Measurements from ENCODE around the gene KLHDC1. TPM values are rescaled to one million over a fixed set of nuclear protein-coding genes. Genes with fewer than 3 reads are reported as not detected.
"Not testable (repeated sequence)": the region's sequence is repeated elsewhere in the genome, so short reads cannot be mapped to it uniquely, and the experiment has no call there.

Gene KLHDC1
- total RNA-seq = 14.9 TPM

GRCh38 chr14:49692811-49693734 is at the start of gene KLHDC1:
Gene KLHDC1 (plus strand): TSS chr14:49693120. CDS start chr14:49693195, 75 bp downstream.
- peak within 1 kb of the TSS; percentile 71 for H3K4me3 ChIP-seq (ENCODE audit: low read length)
- peaks cover 15% of the 10 kb centered on the region for H3K4me1 ChIP-seq (ENCODE audit: insufficient read depth, low read length)
- H3K27me3 ChIP-seq (ENCODE audit: insufficient read depth, low read length) = no peaks in the 10 kb centered on the region
- H3K9me3 ChIP-seq (ENCODE audit: low read depth, low read length) = no peaks in the 10 kb centered on the region

GRCh38 chr14:49653508-49653907 is 39.4 kb upstream of the KLHDC1 start:
- Histone ChIP-seq H3K9me3 (ENCODE audit: low read depth, low read length) (no peaks in the 10 kb centered on the region), H3K4me1 (ENCODE audit: insufficient read depth, low read length) (no peaks in the 10 kb centered on the region), H3K4me3 (ENCODE audit: low read length) (no peak overlapping the region), H3K27me3 (ENCODE audit: insufficient read depth, low read length) (no peaks in the 10 kb centered on the region)

- Histone ChIP-seq H3K27me3 (ENCODE audit: insufficient read depth, low read length) (no peaks in the 10 kb centered on the region), H3K4me3 (ENCODE audit: low read length) (no peak overlapping the region), H3K4me1 (ENCODE audit: insufficient read depth, low read length) (no peaks in the 10 kb centered on the region), H3K9me3 (ENCODE audit: low read depth, low read length) (no peaks in the 10 kb centered on the region)
Observed at GRCh38 chr14:49654511-49654910, 38.4 kb upstream of the KLHDC1 start.

GRCh38 chr14:49657500-49657899 is 35.4 kb upstream of the KLHDC1 start:
- not testable (repeated sequence) for H3K4me3 ChIP-seq (ENCODE audit: low read length); H3K9me3 ChIP-seq (ENCODE audit: low read depth, low read length); H3K4me1 ChIP-seq (ENCODE audit: insufficient read depth, low read length); H3K27me3 ChIP-seq (ENCODE audit: insufficient read depth, low read length)

GRCh38 chr14:49659526-49660455 is 33.1 kb upstream of the KLHDC1 start:
- Histone ChIP-seq H3K27me3 (ENCODE audit: insufficient read depth, low read length) (no peaks in the 10 kb centered on the region), H3K9me3 (ENCODE audit: low read depth, low read length) (no peaks in the 10 kb centered on the region), H3K4me3 (ENCODE audit: low read length) (no peak overlapping the region), H3K4me1 (ENCODE audit: insufficient read depth, low read length) (no peaks in the 10 kb centered on the region)

GRCh38 chr14:49670475-49670874 is 22.4 kb upstream of the KLHDC1 start:
- Histone ChIP-seq H3K9me3 (ENCODE audit: low read depth, low read length) (no peaks in the 10 kb centered on the region), H3K4me3 (ENCODE audit: low read length) (no peak overlapping the region), H3K27me3 (ENCODE audit: insufficient read depth, low read length) (no peaks in the 10 kb centered on the region), H3K4me1 (ENCODE audit: insufficient read depth, low read length) (no peaks in the 10 kb centered on the region)

GRCh38 chr14:49673586-49673985 is 19.3 kb upstream of the KLHDC1 start:
- Histone ChIP-seq H3K9me3 (ENCODE audit: low read depth, low read length) (no peaks in the 10 kb centered on the region), H3K4me3 (ENCODE audit: low read length) (no peak overlapping the region), H3K4me1 (ENCODE audit: insufficient read depth, low read length) (no peaks in the 10 kb centered on the region), H3K27me3 (ENCODE audit: insufficient read depth, low read length) (no peaks in the 10 kb centered on the region)

- Histone ChIP-seq H3K9me3 (ENCODE audit: low read depth, low read length) (no peaks in the 10 kb centered on the region), H3K4me1 (ENCODE audit: insufficient read depth, low read length) (no peaks in the 10 kb centered on the region), H3K4me3 (ENCODE audit: low read length) (no peak overlapping the region), H3K27me3 (ENCODE audit: insufficient read depth, low read length) (no peaks in the 10 kb centered on the region)
Observed at GRCh38 chr14:49677643-49678042, 15.3 kb upstream of the KLHDC1 start.

- no peaks in the 10 kb centered on the region for H3K9me3 ChIP-seq (ENCODE audit: low read depth, low read length)
- no peaks in the 10 kb centered on the region for H3K27me3 ChIP-seq (ENCODE audit: insufficient read depth, low read length)
- H3K4me1 ChIP-seq (ENCODE audit: insufficient read depth, low read length) = no peaks in the 10 kb centered on the region
- no peak overlapping the region for H3K4me3 ChIP-seq (ENCODE audit: low read length)
Observed at GRCh38 chr14:49679271-49679670, 13.6 kb upstream of the KLHDC1 start.

- Histone ChIP-seq H3K4me3 (ENCODE audit: low read length) (no peak overlapping the region), H3K4me1 (ENCODE audit: insufficient read depth, low read length) (peaks cover 16% of the 10 kb centered on the region), H3K27me3 (ENCODE audit: insufficient read depth, low read length) (no peaks in the 10 kb centered on the region), H3K9me3 (ENCODE audit: low read depth, low read length) (no peaks in the 10 kb centered on the region)
Observed at GRCh38 chr14:49686425-49686824, 6.5 kb upstream of the KLHDC1 start.

- H3K4me1 ChIP-seq (ENCODE audit: insufficient read depth, low read length) = peaks cover 16% of the 10 kb centered on the region
- no peaks in the 10 kb centered on the region for H3K27me3 ChIP-seq (ENCODE audit: insufficient read depth, low read length)
- no peaks in the 10 kb centered on the region for H3K9me3 ChIP-seq (ENCODE audit: low read depth, low read length)
- H3K4me3 ChIP-seq (ENCODE audit: low read length) = peak within 1 kb of the TSS; percentile 67
Observed at GRCh38 chr14:49687942-49688700, 4.8 kb upstream of the KLHDC1 start, which contains the start of gene POLE2. Gene POLE2 (minus strand): TSS chr14:49688214. CDS start chr14:49688203, 11 bp downstream.

GRCh38 chr14:49688701-49689030 is 4.3 kb upstream of the KLHDC1 start:
- Histone ChIP-seq H3K27me3 (ENCODE audit: insufficient read depth, low read length) (no peaks in the 10 kb centered on the region), H3K4me1 (ENCODE audit: insufficient read depth, low read length) (peaks cover 18% of the 10 kb centered on the region), H3K9me3 (ENCODE audit: low read depth, low read length) (no peaks in the 10 kb centered on the region), H3K4me3 (ENCODE audit: low read length) (no peak overlapping the region)

- no peaks in the 10 kb centered on the region for H3K27me3 ChIP-seq (ENCODE audit: insufficient read depth, low read length)
- H3K4me3 ChIP-seq (ENCODE audit: low read length) = no peak overlapping the region
- no peaks in the 10 kb centered on the region for H3K9me3 ChIP-seq (ENCODE audit: low read depth, low read length)
- peaks cover 24% of the 10 kb centered on the region for H3K4me1 ChIP-seq (ENCODE audit: insufficient read depth, low read length)
Observed at GRCh38 chr14:49691031-49691430, 1.9 kb upstream of the KLHDC1 start.

GRCh38 chr14:49692193-49692757 is 645 bp upstream of the KLHDC1 start:
- peak overlapping the region; percentile 71 for H3K4me3 ChIP-seq (ENCODE audit: low read length)
- H3K27me3 ChIP-seq (ENCODE audit: insufficient read depth, low read length) = no peaks in the 10 kb centered on the region
- peaks cover 19% of the 10 kb centered on the region for H3K4me1 ChIP-seq (ENCODE audit: insufficient read depth, low read length)
- H3K9me3 ChIP-seq (ENCODE audit: low read depth, low read length) = no peaks in the 10 kb centered on the region

Measured in mononuclear cell (primary cell).